Gastroesophageal sphincter (tissue), 4 donors: Measurements from ENCODE around the gene VAPB. TPM values are rescaled to one million over a fixed set of nuclear protein-coding genes. Genes with fewer than 3 reads are reported as not detected.

Experiments
- ATAC-seq: fragments of 150-250 bp; one replicate; pipeline ENCODE4 v1.9.1; 2016; ENCODE audit warnings: mild to moderate bottlenecking, moderate library complexity
- H3K27ac ChIP-seq, 4 donors: fragments of 200-600 bp; sonication (generic) in 3 of 4; 1 replicate in 3 of 4; 2 replicates in 1 of 4; pipeline ENCODE4 v1.5.1; 2016 to 2019
- H3K27me3 ChIP-seq: fragments of 200-600 bp; sonication (generic); one replicate; pipeline ENCODE4 v1.5.1; 2019
- H3K36me3 ChIP-seq, 2 donors: fragments of 200-600 bp; sonication (generic); one replicate each; pipeline ENCODE4 v1.5.1; 2019; ENCODE audit warnings: control low read depth in 1 of 2
- H3K4me1 ChIP-seq, 3 donors: fragments of 200-600 bp; sonication (generic); 1 replicate in 2 of 3; 2 replicates in 1 of 3; pipeline ENCODE4 v1.5.1; 2016 to 2019; ENCODE audit warnings: control low read depth in 2 of 3
- H3K4me3 ChIP-seq, 2 donors: fragments of 200-600 bp; sonication (generic); one replicate each; pipeline ENCODE4 v1.5.1; 2019; ENCODE audit warnings: mild to moderate bottlenecking in 1 of 2, moderate library complexity in 1 of 2
- H3K9me3 ChIP-seq, 3 donors: fragments of 200-600 bp; sonication (generic); one replicate each; pipeline ENCODE4 v1.5.1; 2017 to 2019; ENCODE audit warnings: control low read depth in 2 of 3
- CTCF ChIP-seq, 4 experiments: fragments of 200-600 bp in 2 of 4; fragments of 450-650 bp in 2 of 4; sonication (generic) in 1 of 4; IDR thresholded peaks; one replicate each; pipeline ENCODE4 v1.5.1; 2017 to 2019; ENCODE audit warnings: antibody characterized with exemption in 4 of 4, mild to moderate bottlenecking in 2 of 4, moderate library complexity in 2 of 4
- EP300 ChIP-seq: sonication (generic); formaldehyde crosslinking; IDR thresholded peaks from one replicate; pipeline ENCODE4 v1.6.1; 2017; ENCODE audit warnings: antibody characterized with exemption, mild to moderate bottlenecking
- POLR2A ChIP-seq, 2 donors: fragments of 450-650 bp; IDR thresholded peaks; one replicate each; pipeline ENCODE4 v1.6.1; 2017; ENCODE audit warnings: antibody characterized with exemption in 2 of 2, mild to moderate bottlenecking in 2 of 2, moderate library complexity in 1 of 2
- POLR2AphosphoS5 ChIP-seq: sonication (generic); formaldehyde crosslinking; IDR thresholded peaks from one replicate; pipeline ENCODE4 v1.6.1; 2017; ENCODE audit warnings: antibody characterized with exemption
- WGBS, 2 donors: methylation state at CpG; one replicate each; pipeline ENCODE4 v1.1.5; 2018; ENCODE audit warnings: low coverage in 1 of 2; 5-methylcytosine and 5-hydroxymethylcytosine counted together
- total RNA-seq, 4 donors: library from RNA; depleted of rRNA; stranded (reverse); fragments of >200 nt; gene quantifications; one replicate each; pipeline ENCODE4 v1.1.0, GENCODE V29; 2016

The VAPB gene
- total RNA-seq, 4 donors from 2014 or later, result 30.4 to 43.1 (median 35.9) TPM

- Histone ChIP-seq H3K4me3 (no peak overlapping the region), H3K4me1 (no peaks in the 10 kb centered on the region), H3K27ac (no peak overlapping the region), H3K9me3 (peaks cover 0 to 3% (median 0%) of the 10 kb centered on the region in 3 donors), H3K27me3 (peaks cover 5% of the 10 kb centered on the region), H3K36me3 (no peaks in the 10 kb centered on the region)
- no peak for ATAC-seq
- TF ChIP-seq POLR2AphosphoS5 (no peak), CTCF (IDR thresholded peaks at IDR 0.05) (no peak), EP300 (no peak), POLR2A (IDR thresholded peaks at IDR 0.05) (no peak)
- WGBS, 2 donors, result 67 to 100% methylated on average over 1 of the region's 1 CpG
Measured at GRCh38 chr20:58377017-58377416, 12.0 kb upstream of the VAPB start.

- Histone ChIP-seq H3K27me3 (peaks cover 5% of the 10 kb centered on the region), H3K9me3 (peaks cover 0 to 8% (median 0%) of the 10 kb centered on the region in 3 donors), H3K27ac (no peak overlapping the region), H3K4me1 (no peaks in the 10 kb centered on the region), H3K4me3 (no peak overlapping the region), H3K36me3 (no peaks in the 10 kb centered on the region)
- no peak for TF ChIP-seq CTCF (IDR thresholded peaks at IDR 0.05)
- TF ChIP-seq EP300, result no peak
- TF ChIP-seq POLR2AphosphoS5, result no peak
- TF ChIP-seq POLR2A (IDR thresholded peaks at IDR 0.05), result no peak
- no peak for ATAC-seq
- WGBS, 2 donors, result 25 to 59% methylated on average over 5 to 7 of the region's 7 CpGs
Measured at GRCh38 chr20:58377766-58378401, 11.1 kb upstream of the VAPB start.

GRCh38 chr20:58378704-58379103, 10.3 kb upstream of the VAPB start:
- Histone ChIP-seq H3K4me1 (no peaks in the 10 kb centered on the region), H3K27me3 (peaks cover 5% of the 10 kb centered on the region), H3K36me3 (no peaks in the 10 kb centered on the region), H3K9me3 (peaks cover 0 to 8% (median 0%) of the 10 kb centered on the region in 3 donors), H3K4me3 (no peak overlapping the region), H3K27ac (no peak overlapping the region)
- no peak for ATAC-seq
- no peak for TF ChIP-seq POLR2AphosphoS5
- no peak for TF ChIP-seq POLR2A (IDR thresholded peaks at IDR 0.05)
- TF ChIP-seq EP300, result no peak
- no peak for TF ChIP-seq CTCF (IDR thresholded peaks at IDR 0.05)
- WGBS, 2 donors, result 70 to 73% methylated on average over 3 of the region's 3 CpGs

GRCh38 chr20:58381627-58382026, 7.4 kb upstream of the VAPB start:
- Histone ChIP-seq H3K9me3 (peaks cover 0 to 8% (median 0%) of the 10 kb centered on the region in 3 donors), H3K27ac (no peak overlapping the region), H3K36me3 (no peaks in the 10 kb centered on the region), H3K4me3 (no peak overlapping the region), H3K4me1 (no peaks in the 10 kb centered on the region), H3K27me3 (no peaks in the 10 kb centered on the region)
- TF ChIP-seq CTCF (IDR thresholded peaks at IDR 0.05), result no peak
- no peak for TF ChIP-seq EP300
- no peak for TF ChIP-seq POLR2AphosphoS5
- no peak for TF ChIP-seq POLR2A (IDR thresholded peaks at IDR 0.05)
- no peak for ATAC-seq
- 79 to 90% methylated on average over 3 to 6 of the region's 7 CpGs for WGBS, 2 donors

- 53 to 71% methylated on average over 1 to 3 of the region's 4 CpGs for WGBS, 2 donors
- no peaks in the 10 kb centered on the region for H3K4me1 ChIP-seq
- no peak overlapping the region for H3K4me3 ChIP-seq
- no peak for TF ChIP-seq EP300
- no peak for TF ChIP-seq POLR2AphosphoS5
- no peak for TF ChIP-seq CTCF (IDR thresholded peaks at IDR 0.05)
- TF ChIP-seq POLR2A (IDR thresholded peaks at IDR 0.05), result no peak
- ATAC-seq, result no peak
- H3K27me3 ChIP-seq, result no peaks in the 10 kb centered on the region
- no peak overlapping the region for H3K27ac ChIP-seq
- H3K36me3 ChIP-seq, result no peaks in the 10 kb centered on the region
- peaks cover 0 to 8% (median 0%) of the 10 kb centered on the region in 3 donors for H3K9me3 ChIP-seq
Measured at GRCh38 chr20:58382096-58382495, 6.9 kb upstream of the VAPB start.
